Hepatic stellate cell (primary cell): ENCODE data around the gene VPS9D1.
"Not testable (repeated sequence)": the region's sequence is repeated elsewhere in the genome, so short reads cannot be mapped to it uniquely, and the experiment has no call there.

Experiments used
- DNase-seq: peaks from one replicate; pipeline ENCODE4 v3.0.0; 2011; ENCODE audit warnings: low spot score

The VPS9D1 gene

GRCh38 chr16:89693931-89694783, 26.5 kb downstream of the VPS9D1 start:
- no peak for DNase-seq

- no peak for DNase-seq
Observed at GRCh38 chr16:89693289-89693731, 27.4 kb downstream of the VPS9D1 start.

DNA sequence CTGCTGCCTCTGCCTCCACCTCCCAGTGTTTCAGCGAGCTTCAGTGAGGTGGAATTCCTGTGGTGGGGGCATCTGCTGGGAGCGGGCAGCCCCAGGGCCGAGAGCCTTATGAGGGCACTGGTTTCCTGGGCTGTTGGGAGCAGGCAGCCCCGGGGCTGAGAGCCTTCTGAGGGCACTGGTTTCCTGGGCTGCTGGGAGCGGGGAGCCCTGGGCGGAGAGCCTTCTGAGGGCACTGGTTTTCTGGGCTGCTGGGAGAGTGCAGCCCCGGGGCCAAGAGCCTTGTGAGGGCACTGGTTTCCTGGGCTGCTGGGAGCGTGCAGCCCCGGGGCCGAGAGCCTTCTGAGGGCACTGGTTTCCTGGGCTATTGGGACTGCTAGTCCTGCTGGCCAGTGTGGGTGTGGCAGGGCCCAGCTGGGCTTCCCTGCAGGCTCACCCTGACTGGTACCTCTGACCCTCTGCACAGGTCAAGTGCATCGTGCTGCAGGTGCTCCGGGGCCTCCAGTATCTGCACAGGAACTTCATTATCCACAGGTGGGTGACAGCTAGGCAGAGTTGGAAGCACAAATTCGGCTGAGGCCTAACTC, 28.6 kb downstream of the VPS9D1 start:
- no peak for DNase-seq

DNA sequence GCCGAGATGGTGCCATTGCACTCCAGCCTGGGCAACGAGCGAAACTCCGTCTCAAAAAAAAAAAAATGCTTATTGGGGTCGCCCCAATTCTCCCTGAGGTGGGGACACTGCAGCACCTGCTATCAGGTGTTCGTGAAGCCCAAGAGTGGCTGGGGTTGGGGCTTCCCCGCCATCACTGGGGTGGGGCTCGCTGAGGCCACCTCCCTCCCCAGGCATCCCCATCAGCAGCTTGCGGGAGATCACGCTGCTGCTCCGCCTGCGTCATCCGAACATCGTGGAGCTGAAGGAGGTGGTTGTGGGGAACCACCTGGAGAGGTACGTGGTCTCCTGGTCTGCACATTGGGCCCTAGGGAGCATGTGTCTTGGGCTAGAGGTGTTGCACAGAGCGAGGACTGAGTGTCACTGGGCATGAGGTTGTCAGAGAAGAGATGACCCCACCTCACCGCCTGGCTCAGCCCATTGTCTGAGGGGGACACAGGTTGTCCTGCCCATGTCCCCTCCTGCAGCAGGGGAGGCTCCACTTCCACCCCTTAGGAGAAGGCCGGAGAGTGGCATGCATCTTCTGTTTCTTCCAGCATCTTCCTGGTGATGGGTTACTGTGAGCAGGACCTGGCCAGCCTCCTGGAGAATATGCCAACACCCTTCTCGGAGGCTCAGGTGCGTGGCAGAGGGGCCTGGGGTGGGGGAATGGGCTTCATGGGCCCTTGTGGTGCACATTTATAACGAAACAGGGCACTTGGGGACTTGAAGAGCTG, 29.3 kb downstream of the VPS9D1 start:
- no peak for DNase-seq

- no peak for DNase-seq
Observed at GRCh38 chr16:89690392-89690901, 30.3 kb downstream of the VPS9D1 start.

DNA sequence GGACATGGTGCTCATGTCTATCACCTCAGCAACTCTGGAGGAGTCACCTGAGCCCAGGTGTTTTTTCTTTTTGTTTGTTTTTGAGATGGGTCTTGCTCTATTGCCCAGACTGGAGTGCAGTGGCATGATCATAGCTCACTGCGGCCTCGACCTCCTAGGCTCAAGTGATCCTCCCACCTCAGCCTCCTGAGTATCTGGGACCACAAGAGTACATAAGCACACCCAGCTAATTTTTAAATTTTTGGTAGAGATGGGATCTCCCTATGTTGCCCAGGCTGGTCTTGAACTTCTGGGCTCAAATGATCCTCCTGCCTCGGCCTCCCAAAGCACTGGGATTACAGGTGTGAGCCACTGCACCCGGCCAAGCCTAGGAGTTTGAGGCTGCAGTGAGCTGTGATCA, 31.1 kb downstream of the VPS9D1 start:
- DNase-seq: not testable (repeated sequence)

DNA sequence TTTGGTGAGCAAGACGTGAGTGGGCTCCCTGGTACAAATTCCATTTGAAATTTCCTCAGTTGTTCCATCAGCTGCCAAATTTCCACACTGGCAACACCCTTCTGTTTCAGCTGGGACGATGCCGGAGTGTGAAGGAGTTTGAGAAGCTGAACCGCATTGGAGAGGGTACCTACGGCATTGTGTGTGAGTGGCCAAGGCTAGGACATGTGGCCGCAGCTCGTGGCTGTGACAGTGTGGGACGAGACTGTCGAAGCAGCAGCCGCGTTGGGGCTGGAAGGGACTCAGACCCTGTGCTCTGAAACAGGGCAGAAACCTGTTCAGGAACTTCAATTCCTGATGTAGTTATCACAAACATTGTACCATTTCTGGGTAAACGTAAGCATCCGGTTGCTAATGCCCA, 31.6 kb downstream of the VPS9D1 start:
- DNase-seq: no peak

DNA sequence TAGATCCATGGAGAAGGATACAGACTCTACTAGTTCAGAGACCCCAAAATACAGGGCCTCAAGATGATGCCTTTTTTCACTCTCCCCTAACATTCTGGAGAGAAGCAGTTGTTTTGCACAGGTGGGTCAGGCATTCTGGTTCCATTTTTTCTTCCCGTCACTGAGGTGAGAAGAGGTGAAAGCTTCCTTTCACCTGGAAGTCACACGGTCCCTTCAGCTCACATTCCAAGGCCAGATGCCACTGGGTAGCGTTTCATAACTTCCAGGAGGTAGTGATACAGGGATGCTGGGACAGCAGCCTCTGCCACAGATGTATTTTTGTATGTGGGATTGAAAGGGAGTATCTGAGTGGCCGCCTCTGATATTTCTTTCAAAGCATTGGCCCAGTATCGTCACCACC, 32.3 kb downstream of the VPS9D1 start:
- DNase-seq: no peak

DNA sequence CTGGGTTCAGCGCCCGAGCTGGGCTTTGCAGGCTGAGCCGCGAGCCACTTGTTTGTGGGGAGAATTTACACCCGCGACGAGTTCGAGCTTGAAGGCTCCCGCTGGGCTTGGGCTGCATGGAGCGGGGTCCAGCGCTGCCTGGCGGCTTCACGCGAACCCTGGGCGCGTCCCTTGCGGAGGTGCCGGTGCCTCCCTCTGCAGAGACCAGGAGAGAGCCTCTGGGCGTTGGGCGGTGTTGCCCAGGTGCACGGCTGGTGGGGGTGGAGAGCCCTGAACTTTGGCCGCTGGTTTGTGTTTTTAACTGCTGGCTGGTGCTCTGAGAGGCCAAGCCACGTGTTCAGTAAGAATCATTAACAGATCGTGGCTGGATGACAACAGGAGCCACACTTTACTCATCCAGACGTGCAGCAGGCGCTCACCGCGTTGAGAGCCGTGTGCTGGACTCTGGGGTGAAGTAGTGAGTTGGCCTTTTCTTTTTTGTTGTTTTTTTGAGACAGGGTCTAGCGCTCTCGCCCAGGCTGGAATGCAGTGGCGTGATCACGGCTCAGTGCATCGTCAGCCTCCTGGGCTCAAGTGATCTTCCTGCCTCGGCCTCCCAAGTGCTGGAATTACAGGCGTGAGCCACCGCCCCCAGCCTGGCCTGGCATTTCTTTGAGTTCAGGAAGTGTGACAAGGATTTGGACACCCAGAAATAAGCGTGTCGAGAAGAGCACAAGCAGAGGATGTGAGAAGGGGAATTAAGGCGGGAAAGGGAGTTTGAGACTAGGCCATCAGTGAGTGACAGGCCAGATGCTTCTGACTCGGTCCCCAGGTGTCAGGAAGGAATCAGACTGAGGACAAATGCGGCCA, 33.4 kb downstream of the VPS9D1 start:
- peak; percentile 60 for DNase-seq

- DNase-seq: peak; percentile 99
Observed at GRCh38 chr16:89686520-89687091, 34.1 kb downstream of the VPS9D1 start, which contains the start of gene CDK10. TSS of gene CDK10 (plus strand) at chr16:89686689. CDS start at chr16:89686711, 22 bp downstream.

GRCh38 chr16:89685916-89686315, 34.8 kb downstream of the VPS9D1 start:
- DNase-seq: no peak

GRCh38 chr16:89678258-89678657, 42.4 kb downstream of the VPS9D1 start:
- DNase-seq: no peak

DNA sequence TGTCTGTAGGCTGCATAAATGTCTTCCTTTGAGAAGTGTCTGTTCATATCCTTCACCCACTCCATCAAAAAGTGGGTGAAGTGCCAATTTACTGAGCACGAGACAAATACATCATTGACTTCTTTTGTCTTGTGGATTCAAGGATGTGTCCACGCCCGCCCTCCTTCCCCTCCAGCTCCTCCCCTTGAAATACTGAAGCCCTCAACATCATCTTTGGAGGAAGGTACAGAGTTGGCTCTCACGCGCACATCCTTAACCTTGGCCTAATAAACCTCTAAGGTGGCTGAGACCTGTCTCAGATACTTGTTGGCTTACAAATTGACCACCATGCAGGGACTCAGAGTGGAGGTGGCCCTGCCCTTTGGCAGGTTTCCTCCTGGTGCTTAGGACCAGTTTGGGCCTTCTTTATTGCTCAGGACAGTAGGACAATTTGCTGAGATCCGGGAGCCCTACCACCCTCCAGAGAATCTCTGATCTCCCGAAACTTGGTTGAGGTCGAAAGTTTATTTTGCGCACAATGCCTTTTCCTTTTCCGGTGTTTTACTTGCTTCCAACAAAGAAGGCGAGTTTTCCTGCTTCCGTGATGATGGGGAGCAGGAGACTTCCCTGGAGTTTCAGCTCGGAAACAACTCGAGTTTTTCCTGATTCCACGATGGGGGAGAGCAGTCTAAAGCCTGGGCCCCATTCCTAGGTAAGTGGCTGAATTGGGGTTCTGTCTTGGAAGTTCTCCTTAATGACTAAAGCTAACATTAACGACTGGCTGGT, 48.3 kb downstream of the VPS9D1 start:
- no peak for DNase-seq

DNA sequence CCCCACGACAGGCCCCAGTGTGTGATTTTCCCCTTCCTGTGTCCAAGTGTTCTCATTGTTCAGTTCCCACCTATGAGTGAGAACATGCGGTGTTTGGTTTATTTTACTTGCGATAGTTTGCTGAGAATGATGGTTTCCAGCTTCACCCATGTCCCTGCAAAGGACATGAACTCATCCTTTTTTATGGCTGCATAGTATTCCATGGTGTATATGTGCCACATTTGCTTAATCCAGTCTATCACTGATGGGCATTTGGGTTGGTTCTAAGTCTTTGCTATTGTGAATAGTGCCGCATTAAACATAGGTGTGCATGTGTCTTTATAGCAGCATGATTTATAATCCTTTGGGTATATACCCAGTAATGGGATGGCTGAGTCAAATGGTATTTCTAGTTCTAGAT, 49.1 kb downstream of the VPS9D1 start:
- not testable (repeated sequence) for DNase-seq

DNA sequence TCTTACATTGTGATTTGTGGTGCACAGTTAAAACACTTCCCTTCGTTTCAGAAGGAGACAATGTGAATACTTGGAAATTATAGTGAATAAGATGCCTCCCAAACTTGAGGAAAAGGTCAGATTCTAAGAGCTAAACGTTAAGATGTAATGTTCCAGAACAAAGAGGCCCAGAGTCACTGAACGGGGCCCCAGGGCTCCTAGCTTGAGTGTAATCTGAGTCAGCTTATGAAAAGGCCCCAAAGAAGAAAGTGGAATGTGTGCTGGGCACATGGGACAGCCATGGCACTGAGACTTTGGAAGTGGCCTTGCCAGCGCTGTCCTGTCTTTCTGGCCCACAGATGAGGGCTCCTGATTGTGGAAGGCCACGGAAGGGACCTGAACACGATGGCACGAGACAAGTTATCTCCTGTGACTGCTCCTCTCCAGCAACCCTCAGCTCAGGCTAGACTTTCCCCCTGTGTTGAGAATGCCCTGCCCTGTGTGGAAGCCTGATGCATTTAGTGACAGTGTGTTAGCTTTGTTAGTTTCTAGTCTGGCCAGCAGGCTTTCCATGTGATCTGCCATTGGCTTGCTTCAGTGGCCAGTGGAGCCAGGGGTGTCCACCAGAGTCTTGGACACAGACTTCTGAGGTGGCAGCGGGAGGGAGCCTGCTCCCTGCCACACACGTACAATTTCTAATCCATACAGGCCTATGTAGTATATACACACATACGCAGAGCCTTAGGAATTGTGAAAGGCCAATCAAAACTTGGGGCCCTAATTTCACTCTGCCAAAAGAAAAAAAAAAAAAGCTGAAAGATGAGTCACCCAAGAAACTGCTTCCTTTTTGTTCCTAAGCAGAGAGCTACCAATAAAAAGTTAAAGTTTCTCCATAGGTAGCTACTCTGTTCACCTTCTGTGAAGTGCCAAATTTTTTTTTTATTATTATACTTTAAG, 49.9 kb downstream of the VPS9D1 start:
- peak; percentile 35 for DNase-seq

- DNase-seq: no peak
Observed at GRCh38 chr16:89669755-89670154, 50.9 kb downstream of the VPS9D1 start.

GRCh38 chr16:89668790-89669158, 51.9 kb downstream of the VPS9D1 start:
- DNase-seq: no peak

DNA sequence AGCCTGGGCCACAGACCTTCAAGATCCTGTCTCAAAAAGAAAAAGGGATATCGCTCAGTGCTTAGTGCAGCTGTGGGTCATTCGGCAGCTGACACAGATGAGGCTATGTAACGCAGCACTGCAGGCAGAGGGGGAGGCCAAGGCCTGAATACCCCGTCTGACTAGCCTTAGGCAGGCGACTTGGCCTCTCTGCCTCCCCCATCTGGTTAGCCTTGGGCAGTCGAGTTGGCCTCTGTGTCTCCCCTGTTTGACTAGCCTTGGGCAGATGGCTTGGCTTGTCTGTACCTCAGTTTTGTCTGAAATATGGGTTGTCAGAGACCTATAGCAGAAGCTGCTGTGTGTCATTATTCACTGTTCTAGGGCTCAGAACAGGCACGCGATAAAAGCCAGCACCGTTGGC, 53.1 kb downstream of the VPS9D1 start:
- no peak for DNase-seq

- not testable (repeated sequence) for DNase-seq
Observed at GRCh38 chr16:89667000-89667399, 53.7 kb downstream of the VPS9D1 start.
